ENCODE measurements around the gene VGF.
"Not testable (repeated sequence)": the region's sequence is repeated elsewhere in the genome, so short reads cannot be mapped to it uniquely, and the experiment has no call there.

VGF gene

GRCh38 chr7:101133621-101134398, 31.6 kb downstream of the VGF start:
- no peak for DNase-seq

GRCh38 chr7:101132626-101133600, 32.5 kb downstream of the VGF start:
- not testable (repeated sequence) for DNase-seq

GRCh38 chr7:101129603-101130117, 35.7 kb downstream of the VGF start:
- DNase-seq = no peak

GRCh38 chr7:101128040-101128834, 37.1 kb downstream of the VGF start:
- peak; percentile 95 for DNase-seq

- DNase-seq = no peak
Measured at GRCh38 chr7:101127460-101128039, 37.8 kb downstream of the VGF start.

GRCh38 chr7:101126651-101127459, 38.5 kb downstream of the VGF start, which contains the start of gene SERPINE1:
SERPINE1 (plus strand) TSS chr7:101127104; CDS start chr7:101128394, 1,290 bp downstream.
- peak; percentile 98 for DNase-seq

- peak; percentile 96 for DNase-seq
Measured at GRCh38 chr7:101125989-101126650, 39.2 kb downstream of the VGF start.

GRCh38 chr7:101124376-101125056, 40.9 kb downstream of the VGF start:
- peak; percentile 54 for DNase-seq

- no peak for DNase-seq
Measured at GRCh38 chr7:101123703-101124068, 41.7 kb downstream of the VGF start.

- no peak for DNase-seq
Measured at GRCh38 chr7:101122933-101123702, 42.3 kb downstream of the VGF start.

GRCh38 chr7:101121991-101122932, 43.1 kb downstream of the VGF start:
- no peak for DNase-seq

- not testable (repeated sequence) for DNase-seq
Measured at GRCh38 chr7:101121631-101121990, 43.8 kb downstream of the VGF start.

- DNase-seq = no peak
Measured at GRCh38 chr7:101120315-101120714, 45.1 kb downstream of the VGF start.

GRCh38 chr7:101119876-101120275, 45.5 kb downstream of the VGF start:
- no peak for DNase-seq

- DNase-seq = no peak
Measured at GRCh38 chr7:101118856-101119255, 46.5 kb downstream of the VGF start.

GRCh38 chr7:101116898-101117297, 48.5 kb downstream of the VGF start:
- DNase-seq = no peak

GRCh38 chr7:101115215-101115614, 50.2 kb downstream of the VGF start:
- DNase-seq = no peak

- DNase-seq = no peak
Measured at GRCh38 chr7:101114492-101114891, 50.9 kb downstream of the VGF start.
